Measurements from ENCODE around the gene CTNNA3.
"Not testable (repeated sequence)": the region's sequence is repeated elsewhere in the genome, so short reads cannot be mapped to it uniquely, and the experiment has no call there.

The CTNNA3 gene

GRCh38 chr10:67401711-67402110 is 294.3 kb downstream of the CTNNA3 start:
- no peak overlapping the region for H3K4me2 ChIP-seq (ENCODE audit: low read length)
- H3K9ac ChIP-seq (ENCODE audit: low read depth, low read length), result no peak overlapping the region
- no peaks in the 10 kb centered on the region for H3K27me3 ChIP-seq (ENCODE audit: control insufficient read depth, insufficient read depth, low read length)
- H3K9me3 ChIP-seq (replicated peaks; ENCODE audit: low read length), result no peaks in the 10 kb centered on the region
- no peak overlapping the region for H3K4me3 ChIP-seq (ENCODE audit: low read length)
- no peaks in the 10 kb centered on the region for H3K4me1 ChIP-seq (ENCODE audit: control insufficient read depth, insufficient read depth, low read length)
- H3K36me3 ChIP-seq (ENCODE audit: insufficient read depth, low read length), result no peaks in the 10 kb centered on the region

GRCh38 chr10:67386841-67387533 is 309.0 kb downstream of the CTNNA3 start:
- not testable (repeated sequence) for H3K4me3 ChIP-seq (ENCODE audit: low read length); H3K9me3 ChIP-seq (replicated peaks; ENCODE audit: low read length); H3K4me1 ChIP-seq (ENCODE audit: control insufficient read depth, insufficient read depth, low read length); H3K4me2 ChIP-seq (ENCODE audit: low read length); H3K27me3 ChIP-seq (ENCODE audit: control insufficient read depth, insufficient read depth, low read length); H3K9ac ChIP-seq (ENCODE audit: low read depth, low read length); H3K36me3 ChIP-seq (ENCODE audit: insufficient read depth, low read length)

GRCh38 chr10:67386260-67386659 is 309.7 kb downstream of the CTNNA3 start:
- Histone ChIP-seq H3K9ac (ENCODE audit: low read depth, low read length) (no peak overlapping the region), H3K36me3 (ENCODE audit: insufficient read depth, low read length) (no peaks in the 10 kb centered on the region), H3K4me2 (ENCODE audit: low read length) (no peak overlapping the region), H3K27me3 (ENCODE audit: control insufficient read depth, insufficient read depth, low read length) (peaks cover 2% of the 10 kb centered on the region), H3K4me1 (ENCODE audit: control insufficient read depth, insufficient read depth, low read length) (no peaks in the 10 kb centered on the region), H3K9me3 (replicated peaks; ENCODE audit: low read length) (no peaks in the 10 kb centered on the region), H3K4me3 (ENCODE audit: low read length) (no peak overlapping the region)

GRCh38 chr10:67385566-67385965 is 310.4 kb downstream of the CTNNA3 start:
- no peaks in the 10 kb centered on the region for H3K36me3 ChIP-seq (ENCODE audit: insufficient read depth, low read length)
- H3K4me1 ChIP-seq (ENCODE audit: control insufficient read depth, insufficient read depth, low read length), result no peaks in the 10 kb centered on the region
- H3K9ac ChIP-seq (ENCODE audit: low read depth, low read length), result no peak overlapping the region
- no peak overlapping the region for H3K4me3 ChIP-seq (ENCODE audit: low read length)
- H3K9me3 ChIP-seq (replicated peaks; ENCODE audit: low read length), result no peaks in the 10 kb centered on the region
- peaks cover 2% of the 10 kb centered on the region for H3K27me3 ChIP-seq (ENCODE audit: control insufficient read depth, insufficient read depth, low read length)
- H3K4me2 ChIP-seq (ENCODE audit: low read length), result no peak overlapping the region

- no peak overlapping the region for H3K4me3 ChIP-seq (ENCODE audit: low read length)
- H3K9ac ChIP-seq (ENCODE audit: low read depth, low read length), result no peak overlapping the region
- no peaks in the 10 kb centered on the region for H3K36me3 ChIP-seq (ENCODE audit: insufficient read depth, low read length)
- peaks cover 2% of the 10 kb centered on the region for H3K27me3 ChIP-seq (ENCODE audit: control insufficient read depth, insufficient read depth, low read length)
- H3K9me3 ChIP-seq (replicated peaks; ENCODE audit: low read length), result no peaks in the 10 kb centered on the region
- H3K4me2 ChIP-seq (ENCODE audit: low read length), result no peak overlapping the region
- H3K4me1 ChIP-seq (ENCODE audit: control insufficient read depth, insufficient read depth, low read length), result no peaks in the 10 kb centered on the region
Observed at GRCh38 chr10:67385089-67385488, 310.9 kb downstream of the CTNNA3 start.

- Histone ChIP-seq H3K4me2 (ENCODE audit: low read length) (no peak overlapping the region), H3K4me1 (ENCODE audit: control insufficient read depth, insufficient read depth, low read length) (no peaks in the 10 kb centered on the region), H3K9me3 (replicated peaks; ENCODE audit: low read length) (no peaks in the 10 kb centered on the region), H3K27me3 (ENCODE audit: control insufficient read depth, insufficient read depth, low read length) (no peaks in the 10 kb centered on the region), H3K9ac (ENCODE audit: low read depth, low read length) (no peak overlapping the region), H3K4me3 (ENCODE audit: low read length) (no peak overlapping the region), H3K36me3 (ENCODE audit: insufficient read depth, low read length) (no peaks in the 10 kb centered on the region)
Observed at GRCh38 chr10:67331121-67331910, 364.7 kb downstream of the CTNNA3 start.

GRCh38 chr10:67327626-67328535 is 368.1 kb downstream of the CTNNA3 start:
- no peak overlapping the region for H3K9ac ChIP-seq (ENCODE audit: low read depth, low read length)
- H3K4me2 ChIP-seq (ENCODE audit: low read length), result no peak overlapping the region
- no peaks in the 10 kb centered on the region for H3K4me1 ChIP-seq (ENCODE audit: control insufficient read depth, insufficient read depth, low read length)
- H3K4me3 ChIP-seq (ENCODE audit: low read length), result no peak overlapping the region
- H3K36me3 ChIP-seq (ENCODE audit: insufficient read depth, low read length), result no peaks in the 10 kb centered on the region
- H3K27me3 ChIP-seq (ENCODE audit: control insufficient read depth, insufficient read depth, low read length), result no peaks in the 10 kb centered on the region
- no peaks in the 10 kb centered on the region for H3K9me3 ChIP-seq (replicated peaks; ENCODE audit: low read length)

- H3K36me3 ChIP-seq (ENCODE audit: insufficient read depth, low read length), result no peaks in the 10 kb centered on the region
- H3K9ac ChIP-seq (ENCODE audit: low read depth, low read length), result no peak overlapping the region
- H3K9me3 ChIP-seq (replicated peaks; ENCODE audit: low read length), result no peaks in the 10 kb centered on the region
- no peaks in the 10 kb centered on the region for H3K27me3 ChIP-seq (ENCODE audit: control insufficient read depth, insufficient read depth, low read length)
- H3K4me2 ChIP-seq (ENCODE audit: low read length), result no peak overlapping the region
- H3K4me3 ChIP-seq (ENCODE audit: low read length), result no peak overlapping the region
- H3K4me1 ChIP-seq (ENCODE audit: control insufficient read depth, insufficient read depth, low read length), result no peaks in the 10 kb centered on the region
Observed at GRCh38 chr10:67319976-67320375, 376.0 kb downstream of the CTNNA3 start.

GRCh38 chr10:67308912-67309311 is 387.1 kb downstream of the CTNNA3 start:
- Histone ChIP-seq H3K4me1 (ENCODE audit: control insufficient read depth, insufficient read depth, low read length) (no peaks in the 10 kb centered on the region), H3K27me3 (ENCODE audit: control insufficient read depth, insufficient read depth, low read length) (no peaks in the 10 kb centered on the region), H3K36me3 (ENCODE audit: insufficient read depth, low read length) (no peaks in the 10 kb centered on the region), H3K4me3 (ENCODE audit: low read length) (no peak overlapping the region), H3K9ac (ENCODE audit: low read depth, low read length) (no peak overlapping the region), H3K4me2 (ENCODE audit: low read length) (no peak overlapping the region), H3K9me3 (replicated peaks; ENCODE audit: low read length) (no peaks in the 10 kb centered on the region)

- Histone ChIP-seq H3K36me3 (ENCODE audit: insufficient read depth, low read length) (no peaks in the 10 kb centered on the region), H3K9ac (ENCODE audit: low read depth, low read length) (no peak overlapping the region), H3K4me1 (ENCODE audit: control insufficient read depth, insufficient read depth, low read length) (no peaks in the 10 kb centered on the region), H3K27me3 (ENCODE audit: control insufficient read depth, insufficient read depth, low read length) (no peaks in the 10 kb centered on the region), H3K9me3 (replicated peaks; ENCODE audit: low read length) (no peaks in the 10 kb centered on the region), H3K4me3 (ENCODE audit: low read length) (no peak overlapping the region), H3K4me2 (ENCODE audit: low read length) (no peak overlapping the region)
Observed at GRCh38 chr10:67306588-67307205, 389.3 kb downstream of the CTNNA3 start.

GRCh38 chr10:67302701-67303100 is 393.3 kb downstream of the CTNNA3 start:
- Histone ChIP-seq H3K27me3 (ENCODE audit: control insufficient read depth, insufficient read depth, low read length) (no peaks in the 10 kb centered on the region), H3K36me3 (ENCODE audit: insufficient read depth, low read length) (no peaks in the 10 kb centered on the region), H3K9me3 (replicated peaks; ENCODE audit: low read length) (no peaks in the 10 kb centered on the region), H3K9ac (ENCODE audit: low read depth, low read length) (no peak overlapping the region), H3K4me3 (ENCODE audit: low read length) (no peak overlapping the region), H3K4me1 (ENCODE audit: control insufficient read depth, insufficient read depth, low read length) (no peaks in the 10 kb centered on the region), H3K4me2 (ENCODE audit: low read length) (no peak overlapping the region)

Data from skeletal muscle satellite cell (primary cell).